Measurements from ENCODE around the gene ACHE.

Gene ACHE

GRCh38 chr7:100885440-100886141 is 10.1 kb downstream of the ACHE start:
- TF ChIP-seq CTCF (conservative IDR thresholded peaks at IDR 0.05), result no peak
- H3K27ac ChIP-seq, result peak overlapping the region; percentile 99; the same call in 1 of the 2 replicates

GRCh38 chr7:100884736-100885439 is 10.8 kb downstream of the ACHE start:
- TF ChIP-seq CTCF (conservative IDR thresholded peaks at IDR 0.05), result no peak
- peak overlapping the region; percentile 99; the same call in 1 of the 2 replicates for H3K27ac ChIP-seq

- peak overlapping the region; percentile 6; the same call in 1 of the 2 replicates for H3K27ac ChIP-seq
- TF ChIP-seq CTCF (conservative IDR thresholded peaks at IDR 0.05), result no peak
Measured at GRCh38 chr7:100882785-100883526, 12.7 kb downstream of the ACHE start.

- H3K27ac ChIP-seq, result no peak overlapping the region
- no peak for TF ChIP-seq CTCF (conservative IDR thresholded peaks at IDR 0.05)
Measured at GRCh38 chr7:100882201-100882600, 13.5 kb downstream of the ACHE start.

GRCh38 chr7:100881136-100881535 is 14.6 kb downstream of the ACHE start:
- no peak overlapping the region for H3K27ac ChIP-seq
- no peak for TF ChIP-seq CTCF (conservative IDR thresholded peaks at IDR 0.05)

GRCh38 chr7:100880645-100881044 is 15.0 kb downstream of the ACHE start:
- no peak overlapping the region for H3K27ac ChIP-seq
- no peak for TF ChIP-seq CTCF (conservative IDR thresholded peaks at IDR 0.05)

- no peak for TF ChIP-seq CTCF (conservative IDR thresholded peaks at IDR 0.05)
- no peak overlapping the region; the same call in 1 of the 2 replicates for H3K27ac ChIP-seq
Measured at GRCh38 chr7:100879685-100880261, 15.9 kb downstream of the ACHE start.
